Mesodermal cell (in vitro differentiated cells): ENCODE data around the gene LIX1L.
"Not testable (repeated sequence)": the region's sequence is repeated elsewhere in the genome, so short reads cannot be mapped to it uniquely, and the experiment has no call there.

Experiments
- H3K27ac ChIP-seq: 2 replicates; pipeline ENCODE4 v1.7.0; 2013; ENCODE audit warnings: mild to moderate bottlenecking, low read depth, low read length, moderate library complexity; ENCODE audit not compliant: severe bottlenecking
- H3K36me3 ChIP-seq: 2 replicates; pipeline ENCODE4 v1.7.1; 2013; ENCODE audit warnings: mild to moderate bottlenecking, low read length, moderate library complexity; ENCODE audit not compliant: control insufficient read depth, insufficient read depth
- H3K4me1 ChIP-seq: one replicate; pipeline ENCODE4 v1.7.1; 2013; ENCODE audit warnings: mild to moderate bottlenecking, low read length; ENCODE audit not compliant: insufficient read depth, control insufficient read depth, poor library complexity, severe bottlenecking
- H3K4me3 ChIP-seq: 2 replicates; pipeline ENCODE4 v1.7.0; 2013; ENCODE audit warnings: low read length, control low read depth, mild to moderate bottlenecking; ENCODE audit not compliant: insufficient read depth, poor library complexity, severe bottlenecking; ENCODE audit errors: extremely low read depth
- H3K9me3 ChIP-seq: 2 replicates; pipeline ENCODE4 v1.7.1; 2013; ENCODE audit warnings: mild to moderate bottlenecking, low read length, moderate library complexity; ENCODE audit not compliant: control insufficient read depth
- WGBS, 2 experiments: methylation state at CpG; one replicate each; pipeline ENCODE4 v1.1.5; 2013; ENCODE audit warnings: missing lambda C conversion rate in 2 of 2; ENCODE audit not compliant: insufficient coverage in 2 of 2; 5-methylcytosine and 5-hydroxymethylcytosine counted together

LIX1L gene

GRCh38 chr1:145949219-145949618 lies 8.6 kb downstream of the LIX1L start:
- 98 to 100% methylated on average over 4 of the region's 4 CpGs for WGBS, 2 experiments
- Histone ChIP-seq H3K4me1 (no peaks in the 10 kb centered on the region), H3K9me3 (no peaks in the 10 kb centered on the region), H3K36me3 (peaks cover 66% of the 10 kb centered on the region), H3K4me3 (no peak overlapping the region), H3K27ac (no peak overlapping the region)

DNA sequence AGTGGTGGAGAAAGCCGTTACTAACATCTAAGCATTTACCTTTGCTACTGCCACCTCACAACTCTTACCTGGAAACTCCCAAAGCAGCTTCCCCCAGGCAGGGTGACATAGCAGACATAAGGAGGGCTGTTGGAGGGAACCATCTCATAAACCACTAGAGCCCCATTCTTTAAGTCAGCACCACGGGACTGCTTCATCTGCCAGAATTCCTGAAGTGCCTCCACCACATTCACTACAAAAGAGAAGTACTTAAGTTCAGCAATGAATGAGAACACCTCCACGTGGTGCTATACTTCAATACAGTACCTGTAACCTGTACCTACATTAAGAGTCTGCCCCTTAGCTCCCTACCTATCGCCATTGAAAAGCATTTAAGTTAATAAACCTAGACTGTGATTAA lies 10.3 kb downstream of the LIX1L start:
- H3K36me3 ChIP-seq, result peaks cover 68% of the 10 kb centered on the region
- no peaks in the 10 kb centered on the region for H3K4me1 ChIP-seq
- WGBS, 2 experiments, result 54 to 64% methylated on average over 2 of the region's 4 CpGs

GRCh38 chr1:145946477-145946986 lies 11.3 kb downstream of the LIX1L start:
- 87 to 100% methylated on average over 2 to 3 of the region's 4 CpGs for WGBS, 2 experiments
- no peak overlapping the region for H3K27ac ChIP-seq
- no peak overlapping the region for H3K4me3 ChIP-seq
- H3K36me3 ChIP-seq, result peaks cover 67% of the 10 kb centered on the region
- no peaks in the 10 kb centered on the region for H3K4me1 ChIP-seq
- H3K9me3 ChIP-seq, result no peaks in the 10 kb centered on the region

More for the DNA sequence above, 10.3 kb downstream of the LIX1L start:
- H3K9me3 ChIP-seq, result no peaks in the 10 kb centered on the region
- H3K4me3 ChIP-seq, result no peak overlapping the region
- H3K27ac ChIP-seq, result no peak overlapping the region

GRCh38 chr1:145944532-145944931 lies 13.3 kb downstream of the LIX1L start:
- no peaks in the 10 kb centered on the region for H3K4me1 ChIP-seq
- H3K27ac ChIP-seq, result no peak overlapping the region
- H3K4me3 ChIP-seq, result no peak overlapping the region
- H3K9me3 ChIP-seq, result no peaks in the 10 kb centered on the region
- H3K36me3 ChIP-seq, result peaks cover 77% of the 10 kb centered on the region
- WGBS, 2 experiments, result 80 to 91% methylated on average over 1 to 3 of the region's 3 CpGs

DNA sequence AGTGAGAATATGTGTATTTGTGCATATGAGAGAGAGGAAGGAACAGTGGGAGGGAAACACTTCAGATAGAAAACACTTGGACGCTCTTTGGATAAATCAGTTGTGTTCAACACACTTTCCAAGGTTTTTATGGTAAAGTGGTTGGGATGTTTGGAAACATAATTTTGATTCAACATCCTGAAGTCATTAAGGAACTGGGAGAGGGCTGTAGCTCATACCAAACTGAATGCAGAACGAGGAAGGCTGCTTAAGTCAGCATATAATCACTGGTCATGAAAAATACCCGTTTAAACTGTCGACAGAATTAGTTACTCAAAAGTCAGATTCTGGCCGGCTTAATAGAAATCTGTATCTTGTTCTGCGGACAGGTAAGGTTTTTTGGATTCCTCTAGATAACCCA lies 14.9 kb downstream of the LIX1L start:
- Histone ChIP-seq H3K27ac (no peak overlapping the region), H3K9me3 (no peaks in the 10 kb centered on the region), H3K4me3 (no peak overlapping the region), H3K36me3 (peaks cover 66% of the 10 kb centered on the region), H3K4me1 (no peaks in the 10 kb centered on the region)
- 87 to 97% methylated on average over 5 to 6 of the region's 6 CpGs for whole genome bisulfite sequencing, 2 experiments

DNA sequence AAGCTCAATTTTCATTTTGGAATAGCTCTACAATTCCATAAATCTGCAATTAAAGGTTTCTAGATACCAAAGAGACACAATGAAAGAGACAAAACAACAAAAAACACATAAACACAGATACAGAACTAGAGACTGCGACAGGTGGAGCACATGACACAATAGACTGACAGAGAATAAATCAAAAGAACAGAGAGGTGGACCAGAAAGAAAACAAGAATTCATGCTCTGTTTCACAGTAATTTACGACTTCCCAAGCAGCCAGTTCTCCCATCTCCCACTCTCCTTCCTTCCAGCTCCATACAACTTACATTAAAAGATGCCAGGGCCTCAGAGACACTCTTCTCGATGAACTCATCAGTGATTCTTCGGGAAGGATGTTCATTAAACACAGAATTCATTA lies 15.4 kb downstream of the LIX1L start:
- peaks cover 65% of the 10 kb centered on the region for H3K36me3 ChIP-seq
- no peak overlapping the region for H3K27ac ChIP-seq
- 94 to 100% methylated on average over 3 to 4 of the region's 4 CpGs for WGBS, 2 experiments
- H3K4me3 ChIP-seq, result no peak overlapping the region
- H3K9me3 ChIP-seq, result no peaks in the 10 kb centered on the region
- no peaks in the 10 kb centered on the region for H3K4me1 ChIP-seq

DNA sequence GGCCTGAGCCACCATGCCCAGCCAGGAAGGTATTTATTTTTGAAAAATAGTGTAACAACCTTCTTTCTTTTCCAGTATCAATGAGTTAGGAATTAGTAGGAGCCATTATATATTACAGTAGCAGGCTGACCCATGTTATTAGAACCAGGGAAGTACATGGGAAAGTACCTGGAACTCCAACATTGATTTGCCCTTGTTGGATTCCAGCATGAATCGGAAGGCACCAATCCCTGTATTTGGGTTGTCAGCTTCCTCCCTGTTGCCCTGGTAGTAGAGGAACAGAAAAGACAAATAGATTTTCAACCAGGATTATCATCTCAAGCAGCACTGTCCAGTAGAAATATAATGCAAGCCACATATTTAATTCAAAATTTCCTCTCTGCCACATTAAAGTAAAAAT lies 20.4 kb downstream of the LIX1L start:
- Histone ChIP-seq H3K27ac (no peak overlapping the region), H3K9me3 (no peaks in the 10 kb centered on the region), H3K4me3 (no peak overlapping the region), H3K4me1 (no peaks in the 10 kb centered on the region), H3K36me3 (peaks cover 58% of the 10 kb centered on the region)
- WGBS, 2 experiments, result 100% methylated on average over 1 of the region's 1 CpG; no CpG with 5 or more reads in 1 of the 2 experiments

DNA sequence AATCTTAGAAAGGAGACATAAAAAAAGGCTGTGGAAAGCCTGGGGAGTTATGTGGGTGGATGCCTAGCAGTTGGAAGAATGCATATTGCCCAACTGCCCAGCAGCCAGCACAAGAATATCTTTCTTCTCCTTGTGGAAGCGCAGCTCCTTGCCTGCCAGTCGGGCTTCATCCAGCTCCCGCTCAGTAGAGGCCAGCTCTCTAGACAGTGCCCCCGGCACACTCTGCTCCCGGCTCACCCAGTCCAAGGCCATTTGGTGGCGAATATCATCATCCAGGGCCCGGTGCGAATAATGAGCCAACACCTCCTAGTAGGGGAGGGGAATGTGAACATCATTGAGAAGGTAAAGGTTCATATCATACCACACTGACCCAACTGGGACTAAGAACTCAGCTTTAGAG lies 21.6 kb downstream of the LIX1L start:
- H3K9me3 ChIP-seq, result no peaks in the 10 kb centered on the region
- WGBS, 2 experiments, result 91 to 96% methylated on average over 3 to 5 of the region's 8 CpGs
- no peak overlapping the region for H3K27ac ChIP-seq
- H3K36me3 ChIP-seq, result peaks cover 51% of the 10 kb centered on the region
- H3K4me1 ChIP-seq, result no peaks in the 10 kb centered on the region
- no peak overlapping the region for H3K4me3 ChIP-seq

GRCh38 chr1:145935708-145936107 lies 22.1 kb downstream of the LIX1L start:
- Histone ChIP-seq H3K4me1 (no peaks in the 10 kb centered on the region), H3K9me3 (no peaks in the 10 kb centered on the region), H3K27ac (no peak overlapping the region), H3K36me3 (peaks cover 51% of the 10 kb centered on the region), H3K4me3 (no peak overlapping the region)

- H3K4me1 ChIP-seq, H3K9me3 ChIP-seq, H3K27ac ChIP-seq, H3K4me3 ChIP-seq: not testable (repeated sequence)
- peaks cover 37% of the 10 kb centered on the region for H3K36me3 ChIP-seq
- 17 to 25% methylated on average over 1 to 4 of the region's 9 CpGs for WGBS, 2 experiments
These were observed 25.3 kb downstream of the LIX1L start for GRCh38 chr1:145932522-145933009.

GRCh38 chr1:145927916-145928643 lies 29.7 kb downstream of the LIX1L start:
- H3K4me1 ChIP-seq, result no peaks in the 10 kb centered on the region
- WGBS, 2 experiments, result 73 to 75% methylated on average over 10 to 11 of the region's 20 CpGs

More at GRCh38 chr1:145927916-145928643, 29.7 kb downstream of the LIX1L start:
- Histone ChIP-seq H3K27ac (peak overlapping the region; percentile 89), H3K36me3 (peaks cover 30% of the 10 kb centered on the region), H3K9me3 (no peaks in the 10 kb centered on the region), H3K4me3 (peak overlapping the region; percentile 86)
